IMR-90 (cell line): ENCODE measurements around the gene DGKG. TPM values are rescaled to one million over a fixed set of nuclear protein-coding genes. Genes with fewer than 3 reads are reported as not detected.

Source experiments
- ATAC-seq: fragments of 200-7000 bp; cut with Tn5 transposase; 2 replicates; pipeline ENCODE4 v1.9.1; 2020; ENCODE audit warnings: low read depth, mild to moderate bottlenecking, moderate library complexity
- BruUV-seq: library from RNA; stranded (reverse); fragments of 400-500 nt; replicated peaks from 2 replicates; lab custom pipeline; 2021; lab: Mats Ljungman, UMichigan
- CTCF ChIA-PET: fragments of 300-600 bp; formaldehyde crosslinking; extraction: SDS; loops from one replicate; lab custom pipeline; 2021; ENCODE audit warnings: antibody characterized with exemption; lab: Yijun Ruan, JAX
- POLR2A ChIA-PET: fragments of 300-600 bp; sonication (Branson Sonifier 250); formaldehyde crosslinking; loops from one replicate; lab custom pipeline; 2022; ENCODE audit warnings: antibody characterized with exemption; ENCODE audit not compliant: unreplicated experiment; lab: Charles Lee
- DNase-seq: peaks from one replicate; pipeline ENCODE4 v3.0.0; 2013
- H2AFZ ChIP-seq: replicated peaks from 2 replicates; pipeline ENCODE3; 2013; ENCODE audit warnings: low read length, mild to moderate bottlenecking; ENCODE audit not compliant: poor library complexity
- H2AK5ac ChIP-seq: 2 replicates; pipeline ENCODE4 v1.6.1; 2013; ENCODE audit warnings: low read depth, low read length, inconsistent platforms
- H2AK9ac ChIP-seq: replicated peaks from 2 replicates; pipeline ENCODE3; 2013; ENCODE audit warnings: mild to moderate bottlenecking, low read depth, low read length, moderate library complexity; ENCODE audit not compliant: poor library complexity
- H2BK120ac ChIP-seq: 2 replicates; pipeline ENCODE4 v1.6.1; 2013; ENCODE audit warnings: low read depth, low read length, inconsistent platforms
- H2BK15ac ChIP-seq: 3 replicates; pipeline ENCODE4 v1.6.1; 2013; ENCODE audit warnings: low read depth, low read length, inconsistent platforms
- H2BK20ac ChIP-seq: 2 replicates; pipeline ENCODE4 v1.6.1; 2013; ENCODE audit warnings: low read depth, mild to moderate bottlenecking, inconsistent platforms, low read length, moderate library complexity
- H2BK5ac ChIP-seq: 2 replicates; pipeline ENCODE4 v1.6.1; 2013; ENCODE audit warnings: mild to moderate bottlenecking, low read depth, low read length, inconsistent platforms; ENCODE audit not compliant: poor library complexity, severe bottlenecking
- H3K14ac ChIP-seq: replicated peaks from 2 replicates; pipeline ENCODE4 v1.6.1; 2013; ENCODE audit warnings: low read depth, low read length, inconsistent platforms
- H3K18ac ChIP-seq: 2 replicates; pipeline ENCODE4 v1.6.1; 2013; ENCODE audit warnings: low read depth, low read length, control low read depth
- H3K23ac ChIP-seq: 2 replicates; pipeline ENCODE4 v1.6.1; 2013; ENCODE audit warnings: low read depth, low read length, inconsistent platforms
- H3K27ac ChIP-seq: 2 replicates; pipeline ENCODE4 v1.5.1; 2013; ENCODE audit warnings: mild to moderate bottlenecking, control low read depth, low read length; ENCODE audit not compliant: insufficient read depth
- H3K27me3 ChIP-seq: 2 replicates; pipeline ENCODE4 v1.6.1; 2013; ENCODE audit warnings: low read length; ENCODE audit not compliant: control insufficient read depth, insufficient read depth
- H3K36me3 ChIP-seq: 2 replicates; pipeline ENCODE4 v1.6.1; 2013; ENCODE audit warnings: low read length, mixed read lengths; ENCODE audit not compliant: control insufficient read depth, insufficient read depth
- H3K4ac ChIP-seq: 2 replicates; pipeline ENCODE4 v1.6.1; 2013; ENCODE audit warnings: low read depth, low read length, inconsistent platforms
- H3K4me1 ChIP-seq: 2 replicates; pipeline ENCODE4 v1.6.1; 2013; ENCODE audit warnings: low read length, mixed read lengths; ENCODE audit not compliant: control insufficient read depth, insufficient read depth
- H3K4me2 ChIP-seq: 2 replicates; pipeline ENCODE4 v1.6.1; 2013; ENCODE audit warnings: low read depth, mild to moderate bottlenecking, control low read depth, low read length, moderate library complexity
- H3K4me3 ChIP-seq: 2 replicates; pipeline ENCODE4 v1.5.1; 2013; ENCODE audit warnings: low read depth, mild to moderate bottlenecking, control low read depth, low read length, moderate library complexity; ENCODE audit not compliant: insufficient read depth
- H3K56ac ChIP-seq: 2 replicates; pipeline ENCODE4 v1.6.1; 2013; ENCODE audit warnings: low read length, inconsistent platforms; ENCODE audit not compliant: insufficient read depth; ENCODE audit errors: extremely low read depth
- H3K79me1 ChIP-seq, 2 experiments: 2 replicates each; pipeline ENCODE4 v1.6.1; 2013; ENCODE audit warnings: low read length in 2 of 2, inconsistent platforms in 1 of 2, low read depth in 1 of 2
- H3K9ac ChIP-seq: 2 replicates; pipeline ENCODE4 v1.6.1; 2013; ENCODE audit warnings: low read depth, low read length, control low read depth
- H3K9me1 ChIP-seq: 2 replicates; pipeline ENCODE4 v1.6.1; 2013; ENCODE audit warnings: low read length, inconsistent platforms; ENCODE audit not compliant: insufficient read depth
- H3K9me3 ChIP-seq: 2 replicates; pipeline ENCODE4 v1.6.1; 2013; ENCODE audit warnings: low read length; ENCODE audit not compliant: control insufficient read depth, insufficient read depth
- H4K20me1 ChIP-seq: 2 replicates; pipeline ENCODE4 v1.6.1; 2013; ENCODE audit warnings: low read length, inconsistent platforms; ENCODE audit not compliant: insufficient read depth
- H4K5ac ChIP-seq: 2 replicates; pipeline ENCODE4 v1.6.1; 2013; ENCODE audit warnings: mild to moderate bottlenecking, low read depth, low read length, control low read depth
- H4K8ac ChIP-seq, 2 experiments: 2 replicates each; pipeline ENCODE4 v1.6.1; 2013; ENCODE audit warnings: low read depth in 2 of 2, low read length in 2 of 2, control low read depth in 1 of 2, inconsistent platforms in 1 of 2
- H4K91ac ChIP-seq: 2 replicates; pipeline ENCODE4 v1.6.1; 2013; ENCODE audit warnings: low read depth, low read length, inconsistent platforms; ENCODE audit not compliant: insufficient read depth
- BHLHE40 ChIP-seq: fragments of 150-350 bp; IDR thresholded peaks from 2 replicates; pipeline ENCODE4 v1.6.1; 2016; ENCODE audit warnings: mild to moderate bottlenecking, low read depth, low read length
- CHD1 ChIP-seq: IDR thresholded peaks from 2 replicates; pipeline ENCODE4 v1.6.1; 2012; ENCODE audit warnings: low read depth, low read length, improper control_type of control experiment
- ELK1 ChIP-seq: fragments of 150-350 bp; IDR thresholded peaks from 2 replicates; pipeline ENCODE4 v1.6.1; 2016; ENCODE audit warnings: low read depth, mild to moderate bottlenecking, low read length, moderate library complexity, borderline replicate concordance
- FOS ChIP-seq: fragments of 150-350 bp; IDR thresholded peaks from 2 replicates; pipeline ENCODE4 v1.6.1; 2016; ENCODE audit warnings: low read depth, low read length
- POLR2A ChIP-seq: IDR thresholded peaks from 2 replicates; pipeline ENCODE4 v1.6.1; 2012; ENCODE audit warnings: mild to moderate bottlenecking, low read depth, low read length
- RAD21 ChIP-seq: IDR thresholded peaks from 2 replicates; pipeline ENCODE4 v1.6.1; 2012; ENCODE audit warnings: low read length, improper control_type of control experiment
- RCOR1 ChIP-seq: IDR thresholded peaks from 2 replicates; pipeline ENCODE4 v1.6.1; 2012; ENCODE audit warnings: mild to moderate bottlenecking, low read length, improper control_type of control experiment; ENCODE audit not compliant: insufficient replicate concordance
- RFX5 ChIP-seq: IDR thresholded peaks from 2 replicates; pipeline ENCODE4 v1.8.0; 2012; ENCODE audit warnings: low read depth, mild to moderate bottlenecking, low read length, moderate library complexity
- SMC3 ChIP-seq: fragments of 150-350 bp; IDR thresholded peaks from 2 replicates; pipeline ENCODE4 v1.6.1; 2016; ENCODE audit warnings: low read depth, mild to moderate bottlenecking, antibody characterized with exemption, low read length, moderate library complexity
- WGBS, 2 experiments: methylation state at CpG; one replicate each; pipeline versions ENCODE4 v1.1.5 to v1.1.7; 2013; ENCODE audit warnings: missing lambda C conversion rate in 2 of 2; ENCODE audit not compliant: insufficient read length in 1 of 2; ENCODE audit errors: extremely low coverage in 2 of 2; 5-methylcytosine and 5-hydroxymethylcytosine counted together
- dilution Hi-C: fragments of 300-500 bp; cut with HindIII; formaldehyde crosslinking; loops from one replicate; pipeline ENCODE4 v1.14.3; 2018; ENCODE audit warnings: low sequenced_read_pairs; ENCODE audit not compliant: unreplicated experiment
- in situ Hi-C: fragments of 300-500 bp; cut with MboI; formaldehyde crosslinking; loops from 3 replicates; pipeline ENCODE4 v1.14.3; 2019; ENCODE audit warnings: low sequenced_read_pairs, inconsistent platforms, mixed read lengths
- intact Hi-C: fragments of 100-400 bp; cut with micrococcal nuclease; formaldehyde crosslinking; loops from 2 replicates; pipeline ENCODE4 v1.10.0; 2022
- polyA plus RNA-seq, 3 experiments: library from polyadenylated mRNA; depleted of rRNA; stranded (reverse); fragments of >200 nt; gene quantifications; 2 replicates each; pipeline ENCODE4 v1.2.3, GENCODE V29; 2012; ENCODE audit warnings: low replicate concordance in 1 of 3
- total RNA-seq: library from RNA; depleted of rRNA; stranded (reverse); fragments of >200 nt; gene quantifications from 2 replicates; pipeline ENCODE4 v1.2.3, GENCODE V29; 2012
- TF ChIP-seq, protein P1 (sequence below): fragments of 150-350 bp; IDR thresholded peaks from 2 replicates; pipeline ENCODE4 v1.6.1; 2017; ENCODE audit warnings: mild to moderate bottlenecking, antibody characterized with exemption, low read length, low read depth

DGKG gene
- total and polyA plus RNA-seq, 2 of the 4 experiments (the other 2 are of a cell fraction): 1.2 to 4.1 TPM

DNA sequence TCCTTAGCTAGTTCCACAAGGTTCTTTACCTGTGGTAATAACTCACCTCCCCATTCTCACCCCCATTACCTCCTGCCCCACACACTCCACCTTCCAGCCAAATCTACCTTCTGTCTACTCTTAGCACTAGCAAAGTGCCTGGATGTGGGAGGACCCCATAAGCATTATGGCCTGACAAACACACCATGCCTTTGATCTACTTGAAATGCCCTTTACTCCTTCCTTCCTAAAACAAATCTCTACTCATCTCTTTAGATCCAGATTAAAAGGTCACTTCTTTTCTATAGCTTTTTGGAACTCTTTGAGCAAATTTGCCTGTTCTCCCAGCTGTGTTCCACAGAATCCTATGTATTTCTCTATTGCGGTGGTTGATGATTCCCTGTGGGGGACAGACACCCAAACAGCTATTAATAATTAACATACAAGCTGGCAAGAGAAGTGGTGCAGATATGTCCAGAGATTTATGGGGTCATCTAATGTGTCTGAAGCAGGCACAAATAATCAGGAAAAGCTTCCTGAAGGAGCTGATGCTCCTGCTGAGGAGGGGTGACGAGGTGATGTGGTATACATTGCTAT is 34.0 kb downstream of the DGKG start:
- WGBS, 2 experiments: no CpG with 5 or more reads among the region's 2 CpGs
- dilution Hi-C loops (no loop called here), intact Hi-C loops (no loop called here), in situ Hi-C loops (no loop called here)
- H3K4me2 ChIP-seq: no peak overlapping the region
- H2BK20ac ChIP-seq: no peak overlapping the region
- no peak overlapping the region for H3K23ac ChIP-seq
- ChIA-PET POLR2A (no interaction called here), CTCF (no interaction called here)
- peaks cover 15% of the 10 kb centered on the region for H3K27me3 ChIP-seq
- no peak overlapping the region for H3K4me3 ChIP-seq
- H4K91ac ChIP-seq: no peak overlapping the region
- no peak overlapping the region for H2BK15ac ChIP-seq
- H3K27ac ChIP-seq: no peak overlapping the region
- H3K14ac ChIP-seq: no peak overlapping the region
- DNase-seq (no peak), ATAC-seq (no peak)
- TF ChIP-seq RAD21: no peak
- no peak for TF ChIP-seq ELK1
- TF ChIP-seq POLR2A: no peak
- no peak for TF ChIP-seq BHLHE40
- TF ChIP-seq RCOR1: no peak
- TF ChIP-seq, protein P1, sequence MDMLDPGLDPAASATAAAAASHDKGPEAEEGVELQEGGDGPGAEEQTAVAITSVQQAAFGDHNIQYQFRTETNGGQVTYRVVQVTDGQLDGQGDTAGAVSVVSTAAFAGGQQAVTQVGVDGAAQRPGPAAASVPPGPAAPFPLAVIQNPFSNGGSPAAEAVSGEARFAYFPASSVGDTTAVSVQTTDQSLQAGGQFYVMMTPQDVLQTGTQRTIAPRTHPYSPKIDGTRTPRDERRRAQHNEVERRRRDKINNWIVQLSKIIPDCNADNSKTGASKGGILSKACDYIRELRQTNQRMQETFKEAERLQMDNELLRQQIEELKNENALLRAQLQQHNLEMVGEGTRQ: no peak
- TF ChIP-seq SMC3: no peak
- no peak for TF ChIP-seq RFX5
- no peak for TF ChIP-seq CHD1
- no peak for TF ChIP-seq FOS
- H4K20me1 ChIP-seq: no peaks in the 10 kb centered on the region
- no TSS peak for BruUV-seq
- no peak overlapping the region for H3K56ac ChIP-seq
- no peak overlapping the region for H2AK9ac ChIP-seq
- no peak overlapping the region for H2BK120ac ChIP-seq
- H4K5ac ChIP-seq: no peak overlapping the region
- no peak overlapping the region for H3K9ac ChIP-seq
- H3K9me1 ChIP-seq: no peaks in the 10 kb centered on the region
- no peaks in the 10 kb centered on the region for H3K4me1 ChIP-seq
- no peak overlapping the region for H2AK5ac ChIP-seq
- no peak overlapping the region for H4K8ac ChIP-seq
- H3K79me1 ChIP-seq: no peaks in the 10 kb centered on the region
- H2AFZ ChIP-seq: no peak overlapping the region
- H3K36me3 ChIP-seq: no peaks in the 10 kb centered on the region
- H2BK5ac ChIP-seq: no peak overlapping the region
- no peak overlapping the region for H3K4ac ChIP-seq
- no peaks in the 10 kb centered on the region for H3K9me3 ChIP-seq
- H3K18ac ChIP-seq: no peak overlapping the region
